Activated B cell treated with CpG ODN at 0.5 μM for 24 hours (primary cell): ENCODE results near the gene LMO1. TPM values are rescaled to one million over a fixed set of nuclear protein-coding genes. Genes with fewer than 3 reads are reported as not detected.

Source experiments
- ATAC-seq: fragments of 200-7000 bp; cut with Tn5 transposase; one replicate; pipeline ENCODE4 v1.10.0; 2021; ENCODE audit warnings: low read depth, mild to moderate bottlenecking, moderate library complexity
- CTCF ChIA-PET: fragments of 350-600 bp; sonication (Branson Sonifier 250); formaldehyde crosslinking; loops from one replicate; lab custom pipeline; 2021; ENCODE audit warnings: antibody characterized with exemption; lab: Charles Lee
- POLR2A ChIA-PET: fragments of 350-600 bp; sonication (Branson Sonifier 250); formaldehyde crosslinking; loops from one replicate; lab custom pipeline; 2021; ENCODE audit warnings: antibody characterized with exemption; lab: Charles Lee
- DNase-seq: peaks from one replicate; pipeline ENCODE4 v3.0.0; 2022
- H3K27ac Mint-ChIP-seq: one replicate; pipeline ENCODE4 v1.8.0; 2020; ENCODE audit warnings: mixed read lengths
- H3K27me3 Mint-ChIP-seq: one replicate; pipeline ENCODE4 v1.8.0; 2021; ENCODE audit warnings: mixed read lengths
- H3K36me3 Mint-ChIP-seq: one replicate; pipeline ENCODE4 v1.8.0; 2021; ENCODE audit warnings: low read depth, mixed read lengths
- H3K4me1 Mint-ChIP-seq: one replicate; pipeline ENCODE4 v1.8.0; 2021; ENCODE audit warnings: mixed read lengths
- H3K4me3 Mint-ChIP-seq: one replicate; pipeline ENCODE4 v1.8.0; 2020; ENCODE audit warnings: mild to moderate bottlenecking, mixed read lengths
- H3K9me3 Mint-ChIP-seq: one replicate; pipeline ENCODE4 v1.8.0; 2020; ENCODE audit warnings: mixed read lengths
- CTCF ChIP-seq: fragments of 200-600 bp; IDR thresholded peaks from one replicate; pipeline ENCODE4 v1.8.0; 2022; ENCODE audit warnings: antibody characterized with exemption, mild to moderate bottlenecking
- intact Hi-C: fragments of 100-400 bp; cut with micrococcal nuclease; formaldehyde crosslinking; loops from one replicate; pipeline ENCODE4 v1.15.1; 2024
- total RNA-seq: library from RNA; stranded (reverse); gene quantifications from 2 replicates; pipeline ENCODE4 v1.2.3, GENCODE V29; 2022

The LMO1 gene
- total RNA-seq, 1 donor from 2014 or later: not detected

GRCh38 chr11:8288166-8288772 is 24.6 kb upstream of the LMO1 start:
- no peak overlapping the region for H3K27ac Mint-ChIP-seq
- intact Hi-C loops: no loop called here
- H3K4me1 Mint-ChIP-seq: no peaks in the 10 kb centered on the region
- H3K9me3 Mint-ChIP-seq: no peaks in the 10 kb centered on the region
- DNase-seq: no peak
- H3K27me3 Mint-ChIP-seq: peaks cover 6% of the 10 kb centered on the region
- no peaks in the 10 kb centered on the region for H3K36me3 Mint-ChIP-seq
- ChIA-PET CTCF (no interaction called here), POLR2A (no interaction called here)
- TF ChIP-seq CTCF: no peak
- H3K4me3 Mint-ChIP-seq: no peak overlapping the region
- no peak for ATAC-seq

GRCh38 chr11:8287703-8288102 is 24.0 kb upstream of the LMO1 start:
- peaks cover 6% of the 10 kb centered on the region for H3K27me3 Mint-ChIP-seq
- ChIA-PET CTCF (no interaction called here), POLR2A (no interaction called here)
- TF ChIP-seq CTCF: no peak
- H3K36me3 Mint-ChIP-seq: no peaks in the 10 kb centered on the region
- no peak overlapping the region for H3K27ac Mint-ChIP-seq
- H3K9me3 Mint-ChIP-seq: no peaks in the 10 kb centered on the region
- no peak overlapping the region for H3K4me3 Mint-ChIP-seq
- H3K4me1 Mint-ChIP-seq: no peaks in the 10 kb centered on the region
- intact Hi-C loops: no loop called here
- ATAC-seq: no peak
- DNase-seq: no peak

GRCh38 chr11:8287297-8287696 is 23.6 kb upstream of the LMO1 start:
- H3K4me3 Mint-ChIP-seq: no peak overlapping the region
- H3K9me3 Mint-ChIP-seq: no peaks in the 10 kb centered on the region
- no peak for TF ChIP-seq CTCF
- H3K27me3 Mint-ChIP-seq: peaks cover 6% of the 10 kb centered on the region
- no peaks in the 10 kb centered on the region for H3K36me3 Mint-ChIP-seq
- ATAC-seq (no peak), DNase-seq (no peak)
- intact Hi-C loops: no loop called here
- no peaks in the 10 kb centered on the region for H3K4me1 Mint-ChIP-seq
- H3K27ac Mint-ChIP-seq: no peak overlapping the region
- CTCF ChIA-PET: no interaction called here
- POLR2A ChIA-PET: no interaction called here

- intact Hi-C loops: no loop called here
- ATAC-seq (no peak), DNase-seq (no peak)
- POLR2A ChIA-PET: no interaction called here
- TF ChIP-seq CTCF: no peak
- H3K4me1 Mint-ChIP-seq: no peaks in the 10 kb centered on the region
- peaks cover 6% of the 10 kb centered on the region for H3K27me3 Mint-ChIP-seq
- H3K4me3 Mint-ChIP-seq: no peak overlapping the region
- CTCF ChIA-PET: no interaction called here
- no peak overlapping the region for H3K27ac Mint-ChIP-seq
- no peaks in the 10 kb centered on the region for H3K9me3 Mint-ChIP-seq
- no peaks in the 10 kb centered on the region for H3K36me3 Mint-ChIP-seq
These were observed 23.2 kb upstream of the LMO1 start for GRCh38 chr11:8286886-8287285.

GRCh38 chr11:8285796-8286195 is 22.1 kb upstream of the LMO1 start:
- no peaks in the 10 kb centered on the region for H3K9me3 Mint-ChIP-seq
- no peaks in the 10 kb centered on the region for H3K36me3 Mint-ChIP-seq
- ChIA-PET POLR2A (no interaction called here), CTCF (no interaction called here)
- intact Hi-C loops: no loop called here
- no peak overlapping the region for H3K4me3 Mint-ChIP-seq
- H3K27ac Mint-ChIP-seq: no peak overlapping the region
- ATAC-seq (no peak), DNase-seq (no peak)
- no peaks in the 10 kb centered on the region for H3K4me1 Mint-ChIP-seq
- H3K27me3 Mint-ChIP-seq: peaks cover 6% of the 10 kb centered on the region
- TF ChIP-seq CTCF: no peak
